ENCODE data around the gene TESMIN. TPM values are rescaled to one million over a fixed set of nuclear protein-coding genes. Genes with fewer than 3 reads are reported as not detected.

The TESMIN gene
- total and polyA plus RNA-seq, 2 of the 4 experiments (the other 2 are of a cell fraction) = 0.90 to 2.2 TPM

DNA sequence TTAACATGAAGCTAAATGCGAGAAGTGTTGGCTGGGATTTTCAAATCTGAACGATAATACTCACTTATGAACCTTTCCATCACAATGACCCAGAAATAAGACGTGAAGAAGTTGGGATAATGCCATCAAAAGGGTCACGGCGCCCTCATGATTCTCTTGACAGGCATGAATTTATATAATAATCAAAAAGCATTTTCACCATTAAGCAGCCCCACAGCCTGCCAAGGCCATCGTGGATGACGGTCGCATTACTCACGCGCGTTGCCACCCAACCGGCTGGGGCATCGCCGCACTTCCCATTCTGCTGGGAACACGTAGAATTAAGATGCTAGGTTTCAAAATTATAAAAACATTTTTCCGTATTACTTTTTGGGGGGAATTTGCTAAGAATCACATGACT lies 85.9 kb downstream of the TESMIN start:
- ATAC-seq (ENCODE audit: low read depth) (no peak), DNase-seq (no peak)
- Histone ChIP-seq H3K4me2 (ENCODE audit: low read depth, low read length) (no peak overlapping the region), H4K20me1 (ENCODE audit: insufficient read depth, low read length) (no peaks in the 10 kb centered on the region), H3K4me3 (ENCODE audit: insufficient read depth, low read depth, low read length) (no peak overlapping the region), H2BK5ac (ENCODE audit: low read depth, low read length, poor library complexity, severe bottlenecking) (no peak overlapping the region), H3K9me3 (ENCODE audit: control insufficient read depth, insufficient read depth, low read length) (peaks cover 4% of the 10 kb centered on the region), H3K23ac (ENCODE audit: low read depth, low read length) (no peak overlapping the region), H2AK9ac (replicated peaks; ENCODE audit: low read depth, low read length, poor library complexity) (no peak overlapping the region), H4K8ac (ENCODE audit: low read depth in 2 of 2, low read length in 2 of 2) (no peak overlapping the region), H3K4me1 (ENCODE audit: control insufficient read depth, insufficient read depth, low read length) (no peaks in the 10 kb centered on the region), H3K9ac (ENCODE audit: low read depth, low read length) (no peak overlapping the region), H2BK120ac (ENCODE audit: low read depth, low read length) (no peak overlapping the region), H4K91ac (ENCODE audit: insufficient read depth, low read depth, low read length) (no peak overlapping the region), H3K36me3 (ENCODE audit: control insufficient read depth, insufficient read depth, low read length) (no peaks in the 10 kb centered on the region), H3K27ac (ENCODE audit: insufficient read depth, low read length) (no peak overlapping the region), H3K27me3 (ENCODE audit: control insufficient read depth, insufficient read depth, low read length) (peaks cover 41% of the 10 kb centered on the region), H4K5ac (ENCODE audit: low read depth, low read length) (no peak overlapping the region), H2BK20ac (ENCODE audit: low read depth, low read length) (no peak overlapping the region), H2AFZ (replicated peaks; ENCODE audit: low read length, poor library complexity) (no peak overlapping the region), H3K18ac (ENCODE audit: low read depth, low read length) (no peak overlapping the region), H3K79me1 (ENCODE audit: low read depth in 1 of 2, low read length in 2 of 2) (no peaks in the 10 kb centered on the region), H3K9me1 (ENCODE audit: insufficient read depth, low read length) (no peaks in the 10 kb centered on the region), H2BK15ac (ENCODE audit: low read depth, low read length) (no peak overlapping the region), H3K56ac (ENCODE audit: extremely low read depth, insufficient read depth, low read length) (no peak overlapping the region), H3K14ac (replicated peaks; ENCODE audit: low read depth, low read length) (no peak overlapping the region), H2AK5ac (ENCODE audit: low read depth, low read length) (no peak overlapping the region), H3K4ac (ENCODE audit: low read depth, low read length) (no peak overlapping the region)
- ChIA-PET CTCF (no interaction called here), POLR2A (ENCODE audit: unreplicated experiment) (no interaction called here)
- intact Hi-C loops (cut with micrococcal nuclease) (no loop called here), in situ Hi-C loops (cut with MboI; ENCODE audit: low sequenced_read_pairs) (no loop called here), dilution Hi-C loops (cut with HindIII; ENCODE audit: low sequenced_read_pairs, unreplicated experiment) (no loop called here)
- no CpG with 5 or more reads among the region's 16 CpGs for WGBS, 2 experiments (ENCODE audit: extremely low coverage in 2 of 2, insufficient read length in 1 of 2)
- BruUV-seq (replicated peaks) = no TSS peak
- TF ChIP-seq CEBPB (IDR thresholded peaks at IDR 0.05; ENCODE audit: low read depth, low read length) (no peak), NFE2L2 (IDR thresholded peaks at IDR 0.05; ENCODE audit: low read depth, low read length) (no peak), BHLHE40 (IDR thresholded peaks at IDR 0.05; ENCODE audit: low read depth, low read length) (no peak)
- TF ChIP-seq, protein P1, sequence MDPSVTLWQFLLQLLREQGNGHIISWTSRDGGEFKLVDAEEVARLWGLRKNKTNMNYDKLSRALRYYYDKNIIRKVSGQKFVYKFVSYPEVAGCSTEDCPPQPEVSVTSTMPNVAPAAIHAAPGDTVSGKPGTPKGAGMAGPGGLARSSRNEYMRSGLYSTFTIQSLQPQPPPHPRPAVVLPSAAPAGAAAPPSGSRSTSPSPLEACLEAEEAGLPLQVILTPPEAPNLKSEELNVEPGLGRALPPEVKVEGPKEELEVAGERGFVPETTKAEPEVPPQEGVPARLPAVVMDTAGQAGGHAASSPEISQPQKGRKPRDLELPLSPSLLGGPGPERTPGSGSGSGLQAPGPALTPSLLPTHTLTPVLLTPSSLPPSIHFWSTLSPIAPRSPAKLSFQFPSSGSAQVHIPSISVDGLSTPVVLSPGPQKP (IDR thresholded peaks at IDR 0.05; ENCODE audit: borderline replicate concordance, low read depth, low read length) = no peak

Data from IMR-90 (cell line).